WTC11 (cell line): ENCODE results near the gene GPRIN3. TPM values are rescaled to one million over a fixed set of nuclear protein-coding genes. Genes with fewer than 3 reads are reported as not detected.
A peak's percentile ranks its signal among the peaks of the same experiment; 100 is the strongest.

ENCODE experiments used
- ATAC-seq: fragments of 200-7000 bp; cut with Tn5 transposase; 2 replicates; pipeline ENCODE4 v1.10.0; 2021; ENCODE audit warnings: mild to moderate bottlenecking, moderate library complexity
- CTCF ChIA-PET: fragments of 300-600 bp; sonication (Branson Sonifier 250); formaldehyde crosslinking; loops from one replicate; lab custom pipeline; 2021; ENCODE audit warnings: antibody characterized with exemption; lab: Charles Lee
- POLR2A ChIA-PET: fragments of 350-600 bp; sonication (Branson Sonifier 250); formaldehyde crosslinking; loops from one replicate; lab custom pipeline; 2021; ENCODE audit warnings: antibody characterized with exemption; lab: Charles Lee
- DNase-seq: peaks from one replicate; pipeline ENCODE4 v3.0.0; 2021; ENCODE audit warnings: low spot score
- H3K27ac Mint-ChIP-seq: 2 replicates; pipeline ENCODE4 v1.8.0; 2021; ENCODE audit warnings: mixed read lengths
- H3K27me3 Mint-ChIP-seq: 2 replicates; pipeline ENCODE4 v1.8.0; 2021; ENCODE audit warnings: low read depth, mild to moderate bottlenecking, moderate library complexity, mixed read lengths
- H3K36me3 Mint-ChIP-seq: 2 replicates; pipeline ENCODE4 v1.8.0; 2021; ENCODE audit warnings: mixed read lengths
- H3K4me1 Mint-ChIP-seq: 2 replicates; pipeline ENCODE4 v1.8.0; 2022; ENCODE audit warnings: mixed read lengths
- H3K4me3 Mint-ChIP-seq: 2 replicates; pipeline ENCODE4 v1.8.0; 2021; ENCODE audit warnings: mild to moderate bottlenecking, moderate library complexity, mixed read lengths
- H3K9me3 Mint-ChIP-seq: 2 replicates; pipeline ENCODE4 v1.8.0; 2021; ENCODE audit warnings: mixed read lengths
- FOXJ3 ChIP-seq: sonication (generic); formaldehyde crosslinking; IDR thresholded peaks from 2 replicates; pipeline ENCODE4 v1.9.0; 2021; ENCODE audit warnings: missing genetic modification reagents, mild to moderate bottlenecking, borderline replicate concordance
- GRHL2 ChIP-seq: fragments of 250-450 bp; sonication (Bioruptor Pico); IDR thresholded peaks from 2 replicates; pipeline ENCODE4 v1.8.0; 2022; ENCODE audit warnings: mild to moderate bottlenecking, moderate library complexity; ENCODE audit not compliant: insufficient replicate concordance, severe bottlenecking
- IRF2 ChIP-seq: sonication (generic); formaldehyde crosslinking; IDR thresholded peaks from 2 replicates; pipeline ENCODE4 v1.8.0; 2022; ENCODE audit warnings: low read depth, missing genetic modification reagents, borderline replicate concordance
- JUN ChIP-seq: sonication (generic); formaldehyde crosslinking; IDR thresholded peaks from 2 replicates; pipeline ENCODE4 v1.8.0; 2023; ENCODE audit warnings: mild to moderate bottlenecking, missing genetic modification reagents
- KAT7 ChIP-seq: sonication (generic); formaldehyde crosslinking; IDR thresholded peaks from 2 replicates; pipeline ENCODE4 v1.8.1; 2023; ENCODE audit warnings: missing genetic modification reagents, mild to moderate bottlenecking, borderline replicate concordance
- NFE2L1 ChIP-seq: sonication (generic); formaldehyde crosslinking; IDR thresholded peaks from 2 replicates; pipeline ENCODE4 v1.8.1; 2023; ENCODE audit warnings: missing genetic modification reagents
- RELA ChIP-seq: sonication (generic); formaldehyde crosslinking; IDR thresholded peaks from 2 replicates; pipeline ENCODE4 v1.8.1; 2022; ENCODE audit warnings: missing genetic modification reagents, mild to moderate bottlenecking, borderline replicate concordance
- SOX15 ChIP-seq: fragments of 250-450 bp; sonication (Bioruptor Pico); IDR thresholded peaks from 2 replicates; pipeline ENCODE4 v1.9.0; 2021; ENCODE audit warnings: mild to moderate bottlenecking
- TCF7 ChIP-seq: sonication (generic); formaldehyde crosslinking; IDR thresholded peaks from 2 replicates; pipeline ENCODE4 v1.8.0; 2022; ENCODE audit warnings: mild to moderate bottlenecking, low read depth, missing genetic modification reagents, moderate library complexity
- TP53 ChIP-seq: sonication (generic); formaldehyde crosslinking; IDR thresholded peaks from 2 replicates; pipeline ENCODE4 v1.8.1; 2023; ENCODE audit warnings: mild to moderate bottlenecking, missing genetic modification reagents
- ZNF232 ChIP-seq: sonication (generic); formaldehyde crosslinking; IDR thresholded peaks from 2 replicates; pipeline ENCODE4 v1.8.0; 2022; ENCODE audit warnings: mild to moderate bottlenecking, missing genetic modification reagents
- ZNF396 ChIP-seq: fragments of 250-450 bp; sonication (Bioruptor Pico); IDR thresholded peaks from 2 replicates; pipeline ENCODE4 v1.8.0; 2021; ENCODE audit warnings: mild to moderate bottlenecking, moderate library complexity, borderline replicate concordance
- total RNA-seq: library from RNA; stranded (reverse); gene quantifications from 3 replicates; pipeline ENCODE4 v1.2.3, GENCODE V29; 2021
- TF ChIP-seq, protein P1 (sequence below): sonication (generic); formaldehyde crosslinking; IDR thresholded peaks from 2 replicates; pipeline ENCODE4 v1.8.0; 2022; ENCODE audit warnings: missing genetic modification reagents
- TF ChIP-seq, protein P2 (sequence below): sonication (generic); formaldehyde crosslinking; IDR thresholded peaks from 2 replicates; pipeline ENCODE4 v1.8.1; 2022; ENCODE audit warnings: mild to moderate bottlenecking, missing genetic modification reagents, moderate library complexity, borderline replicate concordance
- TF ChIP-seq, protein P3 (sequence below): sonication (generic); formaldehyde crosslinking; IDR thresholded peaks from 2 replicates; pipeline ENCODE4 v1.8.1; 2022; ENCODE audit warnings: low read depth, mild to moderate bottlenecking, moderate library complexity, missing genetic modification reagents, borderline replicate concordance
- TF ChIP-seq, protein P4 (sequence below): sonication (generic); formaldehyde crosslinking; IDR thresholded peaks from 2 replicates; pipeline ENCODE4 v1.8.1; 2022; ENCODE audit warnings: mild to moderate bottlenecking, moderate library complexity, missing genetic modification reagents
- TF ChIP-seq, protein P5 (sequence below): sonication (generic); formaldehyde crosslinking; IDR thresholded peaks from 2 replicates; pipeline ENCODE4 v1.8.0; 2023; ENCODE audit warnings: mild to moderate bottlenecking, missing genetic modification reagents
- TF ChIP-seq, protein P6 (sequence below): sonication (generic); formaldehyde crosslinking; IDR thresholded peaks from 2 replicates; pipeline ENCODE4 v1.8.0; 2022; ENCODE audit warnings: mild to moderate bottlenecking, missing genetic modification reagents

The GPRIN3 gene
- total RNA-seq, 1 experiment from 2014 or later: 2.0 TPM

DNA sequence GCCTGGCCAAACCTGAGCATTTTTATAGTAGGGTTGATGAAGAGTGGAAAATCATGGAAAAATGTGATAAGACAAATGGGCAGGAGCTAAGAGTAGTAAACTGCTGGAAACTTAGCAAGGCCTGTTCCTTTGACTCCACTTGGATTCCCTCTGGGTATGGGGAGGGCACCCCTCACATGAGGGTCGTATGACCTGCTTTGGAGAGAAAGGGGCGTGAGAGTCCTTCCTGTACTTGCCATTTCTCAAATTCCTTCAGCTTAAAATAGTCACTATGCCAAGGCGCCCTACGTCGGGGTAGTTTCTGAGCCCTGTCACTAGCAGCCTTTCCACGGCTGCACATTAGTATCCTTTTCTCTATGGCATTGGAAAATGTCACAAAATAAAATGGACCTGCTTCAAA lies 49.1 kb downstream of the GPRIN3 start:
- H3K4me3 Mint-ChIP-seq: no peak overlapping the region
- POLR2A ChIA-PET: no interaction called here

More for the DNA sequence above, 49.1 kb downstream of the GPRIN3 start:
- H3K36me3 Mint-ChIP-seq: no peaks in the 10 kb centered on the region
- H3K27me3 Mint-ChIP-seq: no peaks in the 10 kb centered on the region
- H3K4me1 Mint-ChIP-seq: peaks cover 51% of the 10 kb centered on the region
- CTCF ChIA-PET: interaction anchor here (1.3 to 1.5 kb wide), 2 partner anchors 160 to 383 kb away, joined by 3 read pairs; no protein-coding TSS in a partner anchor
- peak; percentile 50 for ATAC-seq
- TF ChIP-seq IRF2 (CRISPR knock-in tag): no peak
- TF ChIP-seq, protein P1, sequence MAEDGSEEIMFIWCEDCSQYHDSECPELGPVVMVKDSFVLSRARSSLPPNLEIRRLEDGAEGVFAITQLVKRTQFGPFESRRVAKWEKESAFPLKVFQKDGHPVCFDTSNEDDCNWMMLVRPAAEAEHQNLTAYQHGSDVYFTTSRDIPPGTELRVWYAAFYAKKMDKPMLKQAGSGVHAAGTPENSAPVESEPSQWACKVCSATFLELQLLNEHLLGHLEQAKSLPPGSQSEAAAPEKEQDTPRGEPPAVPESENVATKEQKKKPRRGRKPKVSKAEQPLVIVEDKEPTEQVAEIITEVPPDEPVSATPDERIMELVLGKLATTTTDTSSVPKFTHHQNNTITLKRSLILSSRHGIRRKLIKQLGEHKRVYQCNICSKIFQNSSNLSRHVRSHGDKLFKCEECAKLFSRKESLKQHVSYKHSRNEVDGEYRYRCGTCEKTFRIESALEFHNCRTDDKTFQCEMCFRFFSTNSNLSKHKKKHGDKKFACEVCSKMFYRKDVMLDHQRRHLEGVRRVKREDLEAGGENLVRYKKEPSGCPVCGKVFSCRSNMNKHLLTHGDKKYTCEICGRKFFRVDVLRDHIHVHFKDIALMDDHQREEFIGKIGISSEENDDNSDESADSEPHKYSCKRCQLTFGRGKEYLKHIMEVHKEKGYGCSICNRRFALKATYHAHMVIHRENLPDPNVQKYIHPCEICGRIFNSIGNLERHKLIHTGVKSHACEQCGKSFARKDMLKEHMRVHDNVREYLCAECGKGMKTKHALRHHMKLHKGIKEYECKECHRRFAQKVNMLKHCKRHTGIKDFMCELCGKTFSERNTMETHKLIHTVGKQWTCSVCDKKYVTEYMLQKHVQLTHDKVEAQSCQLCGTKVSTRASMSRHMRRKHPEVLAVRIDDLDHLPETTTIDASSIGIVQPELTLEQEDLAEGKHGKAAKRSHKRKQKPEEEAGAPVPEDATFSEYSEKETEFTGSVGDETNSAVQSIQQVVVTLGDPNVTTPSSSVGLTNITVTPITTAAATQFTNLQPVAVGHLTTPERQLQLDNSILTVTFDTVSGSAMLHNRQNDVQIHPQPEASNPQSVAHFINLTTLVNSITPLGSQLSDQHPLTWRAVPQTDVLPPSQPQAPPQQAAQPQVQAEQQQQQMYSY (CRISPR knock-in tag): no peak
- TF ChIP-seq FOXJ3 (CRISPR knock-in tag): no peak
- no peak for TF ChIP-seq SOX15 (CRISPR knock-in tag)
- TF ChIP-seq, protein P2, sequence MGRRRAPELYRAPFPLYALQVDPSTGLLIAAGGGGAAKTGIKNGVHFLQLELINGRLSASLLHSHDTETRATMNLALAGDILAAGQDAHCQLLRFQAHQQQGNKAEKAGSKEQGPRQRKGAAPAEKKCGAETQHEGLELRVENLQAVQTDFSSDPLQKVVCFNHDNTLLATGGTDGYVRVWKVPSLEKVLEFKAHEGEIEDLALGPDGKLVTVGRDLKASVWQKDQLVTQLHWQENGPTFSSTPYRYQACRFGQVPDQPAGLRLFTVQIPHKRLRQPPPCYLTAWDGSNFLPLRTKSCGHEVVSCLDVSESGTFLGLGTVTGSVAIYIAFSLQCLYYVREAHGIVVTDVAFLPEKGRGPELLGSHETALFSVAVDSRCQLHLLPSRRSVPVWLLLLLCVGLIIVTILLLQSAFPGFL (CRISPR knock-in tag): no peak
- TF ChIP-seq, protein P3, sequence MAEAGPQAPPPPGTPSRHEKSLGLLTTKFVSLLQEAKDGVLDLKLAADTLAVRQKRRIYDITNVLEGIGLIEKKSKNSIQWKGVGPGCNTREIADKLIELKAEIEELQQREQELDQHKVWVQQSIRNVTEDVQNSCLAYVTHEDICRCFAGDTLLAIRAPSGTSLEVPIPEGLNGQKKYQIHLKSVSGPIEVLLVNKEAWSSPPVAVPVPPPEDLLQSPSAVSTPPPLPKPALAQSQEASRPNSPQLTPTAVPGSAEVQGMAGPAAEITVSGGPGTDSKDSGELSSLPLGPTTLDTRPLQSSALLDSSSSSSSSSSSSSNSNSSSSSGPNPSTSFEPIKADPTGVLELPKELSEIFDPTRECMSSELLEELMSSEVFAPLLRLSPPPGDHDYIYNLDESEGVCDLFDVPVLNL: no peak
- TF ChIP-seq, protein P4, sequence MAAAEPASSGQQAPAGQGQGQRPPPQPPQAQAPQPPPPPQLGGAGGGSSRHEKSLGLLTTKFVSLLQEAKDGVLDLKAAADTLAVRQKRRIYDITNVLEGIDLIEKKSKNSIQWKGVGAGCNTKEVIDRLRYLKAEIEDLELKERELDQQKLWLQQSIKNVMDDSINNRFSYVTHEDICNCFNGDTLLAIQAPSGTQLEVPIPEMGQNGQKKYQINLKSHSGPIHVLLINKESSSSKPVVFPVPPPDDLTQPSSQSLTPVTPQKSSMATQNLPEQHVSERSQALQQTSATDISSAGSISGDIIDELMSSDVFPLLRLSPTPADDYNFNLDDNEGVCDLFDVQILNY (CRISPR knock-in tag): no peak
- no peak for TF ChIP-seq TCF7 (CRISPR knock-in tag)
- no peak for TF ChIP-seq RELA
- TF ChIP-seq, protein P5, sequence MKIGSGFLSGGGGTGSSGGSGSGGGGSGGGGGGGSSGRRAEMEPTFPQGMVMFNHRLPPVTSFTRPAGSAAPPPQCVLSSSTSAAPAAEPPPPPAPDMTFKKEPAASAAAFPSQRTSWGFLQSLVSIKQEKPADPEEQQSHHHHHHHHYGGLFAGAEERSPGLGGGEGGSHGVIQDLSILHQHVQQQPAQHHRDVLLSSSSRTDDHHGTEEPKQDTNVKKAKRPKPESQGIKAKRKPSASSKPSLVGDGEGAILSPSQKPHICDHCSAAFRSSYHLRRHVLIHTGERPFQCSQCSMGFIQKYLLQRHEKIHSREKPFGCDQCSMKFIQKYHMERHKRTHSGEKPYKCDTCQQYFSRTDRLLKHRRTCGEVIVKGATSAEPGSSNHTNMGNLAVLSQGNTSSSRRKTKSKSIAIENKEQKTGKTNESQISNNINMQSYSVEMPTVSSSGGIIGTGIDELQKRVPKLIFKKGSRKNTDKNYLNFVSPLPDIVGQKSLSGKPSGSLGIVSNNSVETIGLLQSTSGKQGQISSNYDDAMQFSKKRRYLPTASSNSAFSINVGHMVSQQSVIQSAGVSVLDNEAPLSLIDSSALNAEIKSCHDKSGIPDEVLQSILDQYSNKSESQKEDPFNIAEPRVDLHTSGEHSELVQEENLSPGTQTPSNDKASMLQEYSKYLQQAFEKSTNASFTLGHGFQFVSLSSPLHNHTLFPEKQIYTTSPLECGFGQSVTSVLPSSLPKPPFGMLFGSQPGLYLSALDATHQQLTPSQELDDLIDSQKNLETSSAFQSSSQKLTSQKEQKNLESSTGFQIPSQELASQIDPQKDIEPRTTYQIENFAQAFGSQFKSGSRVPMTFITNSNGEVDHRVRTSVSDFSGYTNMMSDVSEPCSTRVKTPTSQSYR (CRISPR knock-in tag): no peak
- TF ChIP-seq NFE2L1 (CRISPR knock-in tag): no peak
- no peak for TF ChIP-seq TP53 (CRISPR knock-in tag)
- TF ChIP-seq ZNF232 (CRISPR knock-in tag): no peak
- TF ChIP-seq, protein P6, sequence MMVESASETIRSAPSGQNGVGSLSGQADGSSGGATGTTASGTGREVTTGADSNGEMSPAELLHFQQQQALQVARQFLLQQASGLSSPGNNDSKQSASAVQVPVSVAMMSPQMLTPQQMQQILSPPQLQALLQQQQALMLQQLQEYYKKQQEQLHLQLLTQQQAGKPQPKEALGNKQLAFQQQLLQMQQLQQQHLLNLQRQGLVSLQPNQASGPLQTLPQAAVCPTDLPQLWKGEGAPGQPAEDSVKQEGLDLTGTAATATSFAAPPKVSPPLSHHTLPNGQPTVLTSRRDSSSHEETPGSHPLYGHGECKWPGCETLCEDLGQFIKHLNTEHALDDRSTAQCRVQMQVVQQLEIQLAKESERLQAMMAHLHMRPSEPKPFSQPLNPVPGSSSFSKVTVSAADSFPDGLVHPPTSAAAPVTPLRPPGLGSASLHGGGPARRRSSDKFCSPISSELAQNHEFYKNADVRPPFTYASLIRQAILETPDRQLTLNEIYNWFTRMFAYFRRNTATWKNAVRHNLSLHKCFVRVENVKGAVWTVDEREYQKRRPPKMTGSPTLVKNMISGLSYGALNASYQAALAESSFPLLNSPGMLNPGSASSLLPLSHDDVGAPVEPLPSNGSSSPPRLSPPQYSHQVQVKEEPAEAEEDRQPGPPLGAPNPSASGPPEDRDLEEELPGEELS (CRISPR knock-in tag): no peak
- no peak for TF ChIP-seq JUN
- no peak for TF ChIP-seq KAT7 (CRISPR knock-in tag)
- TF ChIP-seq ZNF396 (CRISPR knock-in tag): no peak
- no peak for TF ChIP-seq GRHL2 (CRISPR knock-in tag)
- no peak overlapping the region for H3K27ac Mint-ChIP-seq
- peaks cover 11% of the 10 kb centered on the region for H3K9me3 Mint-ChIP-seq
- DNase-seq: no peak
